Esophagus mucosa (tissue), 1 donor: ENCODE measurements around the gene TOX2. TPM values are rescaled to one million over a fixed set of nuclear protein-coding genes. Genes with fewer than 3 reads are reported as not detected.

Experiments
- ATAC-seq: fragments of 200-7000 bp; cut with Tn5 transposase; one replicate; pipeline ENCODE4 v1.9.1; 2020
- total RNA-seq: library from RNA; stranded (reverse); gene quantifications from one replicate; pipeline ENCODE4 v1.2.4, GENCODE V29; 2023
- donor health status: DM: yes; HTN: yes; CAD: no.

Gene TOX2
- total RNA-seq, 1 donor from 2014 or later, result 1.2 TPM

DNA sequence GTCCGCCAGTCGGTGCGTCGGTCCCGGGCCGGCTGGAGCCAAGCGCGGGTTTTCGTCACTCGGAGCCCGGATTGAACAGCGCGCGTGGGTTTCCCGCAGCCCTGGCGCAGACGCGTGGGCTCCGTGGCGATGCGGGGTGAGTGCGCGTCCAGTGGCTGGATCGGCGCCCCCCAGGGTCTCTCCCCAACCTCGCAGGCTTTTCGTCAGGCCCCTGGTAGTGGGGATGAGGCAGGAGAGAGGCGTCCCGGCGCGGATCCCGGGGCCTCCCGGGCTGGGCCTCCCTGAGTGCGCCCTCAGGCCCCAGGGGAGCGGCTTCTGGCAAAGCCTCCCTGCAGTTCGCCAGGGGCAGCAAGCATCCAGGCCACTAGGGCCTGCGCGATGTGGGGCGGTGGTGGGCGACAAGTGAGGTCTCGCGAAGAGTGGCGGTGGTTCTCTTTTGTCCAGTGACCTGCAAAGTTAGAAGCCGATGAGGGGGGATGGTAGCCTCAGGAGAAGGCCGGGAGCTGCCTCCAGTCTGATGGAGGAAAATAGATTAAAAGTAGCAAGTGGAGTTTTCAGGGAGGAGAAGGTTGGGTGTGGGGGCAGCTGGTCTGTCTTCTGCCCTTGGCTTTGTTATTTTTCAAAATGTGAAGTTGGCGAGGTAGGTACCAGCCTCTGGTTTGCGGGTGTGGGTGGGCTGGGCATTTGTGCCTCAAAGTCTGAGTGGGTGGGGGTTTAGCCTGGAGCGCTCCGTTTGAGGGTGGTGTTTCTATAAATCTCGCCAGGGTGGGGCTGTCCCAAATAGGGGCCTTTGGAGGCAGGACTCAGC, 1.6 kb downstream of the TOX2 start:
- no peak for ATAC-seq

- no peak for ATAC-seq
Measured at GRCh38 chr20:43916881-43917371, 2.3 kb downstream of the TOX2 start.

DNA sequence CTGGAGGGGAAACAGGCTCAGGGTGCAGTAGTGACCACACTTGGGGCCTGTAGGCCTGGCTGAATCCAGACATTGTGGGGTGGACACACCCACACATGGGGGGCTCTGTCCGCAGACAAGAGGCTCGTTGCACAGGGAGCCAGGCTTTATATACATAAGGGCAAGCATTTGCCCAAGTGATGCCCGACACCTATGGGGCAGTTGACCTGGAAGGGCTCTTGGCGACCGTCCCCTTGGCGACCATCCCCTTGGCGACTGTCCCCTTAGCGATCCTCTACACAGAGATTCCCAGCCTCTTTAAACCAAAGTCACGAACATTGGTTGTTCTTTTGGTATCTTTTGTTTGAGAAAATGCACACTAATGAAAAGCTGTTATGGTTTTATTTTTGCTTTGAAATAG, 2.7 kb downstream of the TOX2 start:
- ATAC-seq, result no peak

GRCh38 chr20:43919686-43920403, 5.2 kb downstream of the TOX2 start:
- no peak for ATAC-seq

DNA sequence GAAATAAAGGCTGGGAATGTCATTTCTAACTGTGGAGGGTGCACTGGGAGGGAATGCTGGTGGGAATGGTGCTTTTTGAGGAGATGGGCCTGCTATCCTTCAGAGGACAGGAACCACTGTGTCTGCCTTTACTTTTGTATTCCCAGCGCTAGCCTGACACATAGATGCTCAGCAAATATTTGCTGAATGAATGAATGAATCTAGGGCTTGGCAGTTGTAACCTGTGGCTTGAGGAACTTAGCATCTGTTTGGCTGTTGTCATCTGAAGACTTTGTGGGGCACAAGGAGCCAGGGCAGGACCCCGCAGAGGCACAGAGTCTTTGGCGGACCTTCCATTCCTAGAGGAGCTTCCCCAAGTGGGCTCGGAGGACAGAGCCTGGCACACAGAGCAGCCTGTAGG, 6.1 kb downstream of the TOX2 start:
- no peak for ATAC-seq

DNA sequence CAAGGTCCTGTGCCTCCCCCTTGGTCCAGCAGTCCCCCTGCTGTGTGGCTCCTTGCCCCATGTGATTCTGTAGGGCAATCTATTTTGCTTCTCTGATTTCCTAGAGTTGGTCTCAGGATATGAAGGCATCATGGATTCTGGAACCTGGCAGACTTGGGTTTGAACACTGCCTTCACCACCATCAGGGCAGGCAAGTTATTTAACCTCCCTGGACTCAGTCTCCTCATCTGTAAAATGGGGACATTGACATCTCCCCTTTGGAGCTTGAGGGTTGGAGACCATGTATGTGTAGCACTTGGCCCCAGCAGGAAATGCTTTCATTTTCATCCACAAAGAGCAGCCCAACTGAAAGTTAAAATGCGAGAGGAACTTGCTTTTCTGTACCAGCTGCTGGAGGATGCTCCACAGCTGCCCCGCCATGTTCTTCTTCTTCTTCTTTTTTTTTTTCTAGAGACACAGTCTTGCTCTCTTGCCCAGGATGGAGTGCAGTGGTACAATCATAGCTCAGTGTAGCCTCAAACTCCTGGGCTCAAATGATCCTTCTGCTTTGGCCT, 6.7 kb downstream of the TOX2 start:
- no peak for ATAC-seq

DNA sequence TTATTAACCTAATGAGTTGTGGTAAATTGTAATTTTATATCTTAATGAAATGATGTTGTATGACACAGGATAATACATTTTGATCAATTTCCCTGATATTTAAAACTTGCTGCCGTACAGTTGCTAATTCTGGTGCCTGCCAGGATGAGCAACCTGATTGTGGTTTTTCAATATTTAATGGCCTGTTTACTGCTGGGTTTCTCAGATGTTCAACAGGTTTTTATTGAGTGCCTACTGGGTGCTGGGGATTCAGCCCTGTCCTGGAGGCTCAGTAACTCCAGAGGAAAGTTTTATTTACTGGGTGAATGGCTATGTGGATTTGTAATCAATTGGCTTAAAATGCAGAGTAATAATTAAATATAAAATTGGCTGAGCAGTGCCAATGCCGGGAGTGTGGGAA, 8.0 kb downstream of the TOX2 start:
- ATAC-seq, result no peak

- no peak for ATAC-seq
Measured at GRCh38 chr20:43923322-43923721, 8.7 kb downstream of the TOX2 start.

- ATAC-seq, result no peak
Measured at GRCh38 chr20:43923917-43924316, 9.3 kb downstream of the TOX2 start.

GRCh38 chr20:43925215-43925614, 10.6 kb downstream of the TOX2 start:
- ATAC-seq, result no peak

- no peak for ATAC-seq
Measured at GRCh38 chr20:43925801-43926200, 11.1 kb downstream of the TOX2 start.

GRCh38 chr20:43926287-43927050, 11.8 kb downstream of the TOX2 start:
- no peak for ATAC-seq

DNA sequence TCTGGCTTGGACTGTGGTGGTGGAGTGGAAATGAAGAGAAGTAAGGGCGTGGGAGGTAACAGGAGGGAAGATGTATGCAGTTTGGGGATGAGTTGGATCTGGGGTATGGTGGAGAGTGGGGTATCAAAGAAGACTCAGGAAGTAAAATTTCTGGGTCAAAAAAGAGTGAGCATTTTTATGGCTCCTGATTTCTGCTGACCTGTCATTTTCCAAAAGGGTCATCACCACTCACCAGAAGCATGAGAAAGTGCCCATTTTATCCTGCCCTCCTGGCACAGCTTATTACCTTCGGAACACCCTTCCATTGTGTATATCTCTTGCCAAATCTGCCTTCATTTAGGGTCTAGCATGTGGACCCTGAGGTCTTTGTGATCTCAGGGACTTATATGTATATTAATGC, 17.3 kb downstream of the TOX2 start:
- ATAC-seq, result no peak

DNA sequence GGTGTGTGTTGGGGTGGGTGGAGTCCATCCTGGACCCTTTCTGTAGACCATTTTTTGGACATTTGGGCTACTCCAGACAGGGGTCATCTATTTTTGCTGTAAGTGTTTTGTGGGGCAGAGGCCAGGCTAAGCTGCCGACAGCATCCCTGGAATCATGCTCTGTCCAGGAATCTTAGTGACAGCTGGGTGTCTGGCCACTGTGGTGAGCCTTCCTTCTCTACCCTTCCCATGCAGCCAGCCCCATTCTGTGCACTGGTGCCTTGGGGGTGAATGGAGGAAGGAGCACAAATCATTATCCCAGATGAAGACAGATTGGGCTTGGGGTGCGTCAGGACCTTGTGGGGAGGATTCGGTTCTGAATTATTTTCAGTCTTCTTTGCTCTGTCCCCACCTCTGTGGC, 20.2 kb downstream of the TOX2 start:
- ATAC-seq, result no peak

DNA sequence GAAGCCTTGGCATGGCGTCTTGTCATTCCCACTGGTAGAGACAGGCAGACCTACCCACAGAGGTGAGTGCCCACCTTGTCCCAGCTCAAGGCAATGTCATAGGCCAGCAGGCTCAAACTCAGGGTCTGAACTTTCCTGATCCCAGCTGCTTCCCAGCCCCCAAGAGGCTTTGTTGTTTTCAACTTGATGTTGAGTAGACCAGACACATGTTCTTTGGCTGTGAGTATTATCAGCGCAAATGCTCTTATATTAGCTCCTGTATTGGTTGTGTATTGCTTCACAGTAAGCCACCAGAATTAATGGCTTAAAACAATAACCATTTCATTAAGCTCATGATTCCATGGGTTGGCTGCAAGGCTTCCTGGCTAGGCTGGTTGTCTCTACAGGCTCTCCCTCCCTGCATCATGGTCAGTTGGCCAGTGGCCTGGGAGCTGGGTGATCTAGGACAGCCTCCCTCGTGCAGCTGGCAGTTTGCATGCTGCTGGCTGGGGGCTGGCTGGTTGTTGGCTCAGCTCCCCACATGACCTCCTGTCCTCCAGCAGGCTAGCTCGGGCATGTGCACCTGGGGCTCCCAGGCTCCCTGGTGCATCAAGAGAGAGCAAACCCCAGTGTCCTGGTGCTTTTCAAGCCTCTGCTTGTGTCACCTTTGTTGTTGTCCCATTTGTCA, 21.6 kb downstream of the TOX2 start:
- ATAC-seq, result peak; percentile 10

DNA sequence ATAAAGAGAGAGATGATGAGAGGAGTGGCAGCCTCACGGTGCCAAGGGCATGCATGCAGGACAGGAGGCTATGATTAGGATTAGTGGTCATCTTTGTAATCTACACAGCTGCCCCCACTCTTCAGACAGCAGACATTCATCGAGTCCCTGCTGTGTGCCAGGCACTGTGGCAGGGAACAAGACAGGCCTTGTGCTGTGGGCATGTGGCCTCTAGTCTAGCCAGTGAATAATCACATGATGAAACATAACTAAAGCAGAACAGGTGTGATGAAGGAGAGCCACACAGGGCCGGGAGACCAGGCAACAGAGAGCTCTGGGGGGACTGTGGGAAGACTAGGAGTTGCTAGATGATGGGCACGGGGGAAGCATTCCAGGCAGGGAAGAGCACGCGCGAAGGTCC, 22.2 kb downstream of the TOX2 start:
- peak; percentile 46 for ATAC-seq

GRCh38 chr20:43937591-43937990, 22.9 kb downstream of the TOX2 start:
- no peak for ATAC-seq

- no peak for ATAC-seq
Measured at GRCh38 chr20:43938017-43938655, 23.5 kb downstream of the TOX2 start.

DNA sequence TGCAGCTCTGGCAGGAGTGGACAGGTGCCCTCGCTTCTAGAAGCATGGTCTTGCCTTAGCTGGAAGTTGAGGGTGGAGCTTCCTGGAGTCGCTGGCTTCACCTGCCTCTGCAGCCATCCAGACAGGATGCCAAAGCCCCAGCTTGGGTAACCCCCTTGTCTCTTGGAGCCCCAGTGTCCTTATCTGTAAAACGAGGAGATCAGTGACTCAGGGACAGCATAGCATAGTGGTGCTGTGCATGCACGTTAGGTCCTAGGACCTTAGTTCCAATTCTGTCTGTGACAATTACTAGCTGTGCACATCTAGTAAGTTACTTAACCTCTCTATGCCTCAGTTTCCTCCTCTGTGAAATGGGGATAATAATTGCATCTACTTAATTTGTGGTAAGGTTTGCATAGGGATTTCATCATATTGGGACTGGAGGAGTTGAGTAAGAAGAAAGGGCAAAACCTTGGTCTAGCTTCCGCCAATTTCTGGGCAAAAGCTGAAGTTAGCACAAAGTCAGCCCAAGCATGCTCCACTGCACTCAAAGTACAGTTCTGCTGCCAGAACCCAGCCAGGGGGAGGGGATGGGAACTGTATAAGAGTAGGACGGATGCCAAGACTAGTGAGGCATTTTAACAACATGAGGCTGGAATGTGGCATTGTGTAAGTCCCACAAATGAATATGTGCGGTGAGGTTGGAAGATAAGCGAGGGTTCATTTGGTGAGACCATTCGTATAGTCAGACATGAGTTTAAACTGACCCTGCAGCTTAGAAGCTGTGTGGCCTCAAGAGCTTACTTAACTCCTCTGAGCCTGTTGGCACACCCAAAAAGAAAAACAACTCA, 24.5 kb downstream of the TOX2 start:
- ATAC-seq, result peak; percentile 21

DNA sequence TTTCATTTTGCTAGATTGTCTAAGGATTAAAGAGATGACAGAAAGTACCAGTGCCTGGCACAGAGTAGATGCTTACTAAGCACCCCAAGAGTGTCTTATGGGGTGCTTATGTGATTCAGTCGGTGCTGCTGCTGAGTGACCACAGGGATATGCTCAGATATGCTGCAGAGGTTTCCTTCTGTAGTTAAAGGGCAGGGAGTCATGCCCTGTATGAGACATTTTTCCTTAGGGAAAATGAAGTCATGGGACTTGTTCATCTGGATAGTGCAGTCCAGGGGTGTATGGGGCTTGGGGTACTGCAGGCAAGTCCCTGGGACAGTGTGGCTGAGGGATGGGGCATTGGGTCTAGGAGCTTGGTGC, 25.1 kb downstream of the TOX2 start:
- peak; percentile 50 for ATAC-seq
